GM21526 (cell line): ENCODE results near the gene WNT9A.

Experiments used
- ATAC-seq: cut with Tn5 transposase; IDR thresholded peaks from one replicate; pipeline ENCODE4 v1.9.1; 2021; ENCODE audit warnings: moderate library complexity; ENCODE audit not compliant: unreplicated experiment, low FRiP score

Gene WNT9A

GRCh38 chr1:227926216-227926791 is 21.4 kb downstream of the WNT9A start:
- no peak for ATAC-seq

- no peak for ATAC-seq
Measured at GRCh38 chr1:227925582-227926198, 22.0 kb downstream of the WNT9A start.

- ATAC-seq, result no peak
Measured at GRCh38 chr1:227924833-227925574, 22.7 kb downstream of the WNT9A start.

- no peak for ATAC-seq
Measured at GRCh38 chr1:227924168-227924832, 23.4 kb downstream of the WNT9A start.

- ATAC-seq, result no peak
Measured at GRCh38 chr1:227923353-227924167, 24.2 kb downstream of the WNT9A start.

GRCh38 chr1:227922501-227923352 is 25.0 kb downstream of the WNT9A start:
- no peak for ATAC-seq

GRCh38 chr1:227921461-227922185 is 26.1 kb downstream of the WNT9A start:
- no peak for ATAC-seq

- ATAC-seq, result no peak
Measured at GRCh38 chr1:227920896-227921295, 26.8 kb downstream of the WNT9A start.

GRCh38 chr1:227920426-227920825 is 27.3 kb downstream of the WNT9A start:
- ATAC-seq, result no peak

- no peak for ATAC-seq
Measured at GRCh38 chr1:227919906-227920305, 27.8 kb downstream of the WNT9A start.

GRCh38 chr1:227918736-227919135 is 29.0 kb downstream of the WNT9A start:
- ATAC-seq, result no peak

GRCh38 chr1:227918083-227918700 is 29.5 kb downstream of the WNT9A start:
- ATAC-seq, result no peak

- ATAC-seq, result no peak
Measured at GRCh38 chr1:227917081-227917950, 30.4 kb downstream of the WNT9A start.

- ATAC-seq, result no peak
Measured at GRCh38 chr1:227916655-227917054, 31.1 kb downstream of the WNT9A start.

GRCh38 chr1:227915564-227916553 is 31.9 kb downstream of the WNT9A start:
- no peak for ATAC-seq

GRCh38 chr1:227914801-227915563 is 32.8 kb downstream of the WNT9A start:
- ATAC-seq, result no peak
